ENCODE measurements around the gene WDFY4. TPM values are rescaled to one million over a fixed set of nuclear protein-coding genes. Genes with fewer than 3 reads are reported as not detected.

The WDFY4 gene
- total and polyA plus RNA-seq, 11 donors = 0.46 to 19.8 (median 1.0) TPM

DNA sequence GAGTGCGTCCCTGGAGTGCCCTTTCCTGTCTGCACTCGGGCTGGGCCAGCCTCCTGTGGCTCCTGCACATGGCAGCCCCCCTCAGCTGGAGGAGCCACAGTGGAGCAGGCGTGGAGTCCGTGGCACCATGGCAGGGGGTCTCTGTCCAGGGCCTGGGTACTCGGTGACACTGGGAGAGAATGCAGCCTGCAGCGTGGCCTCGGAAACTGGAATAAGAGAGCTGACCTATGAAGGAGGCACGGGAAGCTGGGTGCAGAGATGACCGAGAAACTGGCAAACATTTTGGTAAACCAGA, 25.8 kb upstream of the WDFY4 start:
- Histone ChIP-seq H3K4me3 (no peak overlapping the region), H3K27me3 (no peaks in the 10 kb centered on the region), H3K9me3 (no peaks in the 10 kb centered on the region), H3K4me1 (peaks cover 0 to 18% (median 12%) of the 10 kb centered on the region in 12 donors), H3K27ac (no peak overlapping the region), H3K36me3 (no peaks in the 10 kb centered on the region)
- no peak for DNase-seq
- ATAC-seq = no peak
- 88 to 92% (median 89%) methylated on average over 8 to 9 of the region's 9 CpGs for WGBS, 4 donors
- TF ChIP-seq, protein P1, sequence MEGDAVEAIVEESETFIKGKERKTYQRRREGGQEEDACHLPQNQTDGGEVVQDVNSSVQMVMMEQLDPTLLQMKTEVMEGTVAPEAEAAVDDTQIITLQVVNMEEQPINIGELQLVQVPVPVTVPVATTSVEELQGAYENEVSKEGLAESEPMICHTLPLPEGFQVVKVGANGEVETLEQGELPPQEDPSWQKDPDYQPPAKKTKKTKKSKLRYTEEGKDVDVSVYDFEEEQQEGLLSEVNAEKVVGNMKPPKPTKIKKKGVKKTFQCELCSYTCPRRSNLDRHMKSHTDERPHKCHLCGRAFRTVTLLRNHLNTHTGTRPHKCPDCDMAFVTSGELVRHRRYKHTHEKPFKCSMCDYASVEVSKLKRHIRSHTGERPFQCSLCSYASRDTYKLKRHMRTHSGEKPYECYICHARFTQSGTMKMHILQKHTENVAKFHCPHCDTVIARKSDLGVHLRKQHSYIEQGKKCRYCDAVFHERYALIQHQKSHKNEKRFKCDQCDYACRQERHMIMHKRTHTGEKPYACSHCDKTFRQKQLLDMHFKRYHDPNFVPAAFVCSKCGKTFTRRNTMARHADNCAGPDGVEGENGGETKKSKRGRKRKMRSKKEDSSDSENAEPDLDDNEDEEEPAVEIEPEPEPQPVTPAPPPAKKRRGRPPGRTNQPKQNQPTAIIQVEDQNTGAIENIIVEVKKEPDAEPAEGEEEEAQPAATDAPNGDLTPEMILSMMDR (IDR thresholded peaks at IDR 0.05) = no peak
- TF ChIP-seq POLR2A (IDR thresholded peaks at IDR 0.05) = no peak
- intact Hi-C loops (cut with DNase I) = loop anchor here (2.0 to 10.0 kb wide), 14 partner anchors 52 to 858 kb away; partner anchors contain the start of genes ARHGAP22 (in 3 of the 10) and MAPK8 (in 1 of the 10)

GRCh38 chr10:48659790-48660189, 24.9 kb upstream of the WDFY4 start:
- intact Hi-C loops (cut with DNase I) = loop anchor here (2.0 to 10.0 kb wide), 17 partner anchors 52 to 858 kb away; partner anchors contain the start of genes ARHGAP22 (in 3 of the 10) and MAPK8 (in 1 of the 10)
- Histone ChIP-seq H3K4me3 (no peak overlapping the region), H3K36me3 (no peaks in the 10 kb centered on the region), H3K9me3 (peaks cover 0 to 3% (median 0%) of the 10 kb centered on the region in 12 donors), H3K4me1 (peaks cover 0 to 18% (median 12%) of the 10 kb centered on the region in 12 donors), H3K27ac (no peak overlapping the region), H3K27me3 (no peaks in the 10 kb centered on the region)
- ATAC-seq (no peak), DNase-seq (no peak)
- TF ChIP-seq, protein P1 (IDR thresholded peaks at IDR 0.05) = peak in 9 of 12 donors; percentile 15 to 54 (median 35)
- TF ChIP-seq POLR2A (IDR thresholded peaks at IDR 0.05) = no peak
- WGBS, 4 donors = 32 to 40% (median 37%) methylated on average over 2 of the region's 2 CpGs

DNA sequence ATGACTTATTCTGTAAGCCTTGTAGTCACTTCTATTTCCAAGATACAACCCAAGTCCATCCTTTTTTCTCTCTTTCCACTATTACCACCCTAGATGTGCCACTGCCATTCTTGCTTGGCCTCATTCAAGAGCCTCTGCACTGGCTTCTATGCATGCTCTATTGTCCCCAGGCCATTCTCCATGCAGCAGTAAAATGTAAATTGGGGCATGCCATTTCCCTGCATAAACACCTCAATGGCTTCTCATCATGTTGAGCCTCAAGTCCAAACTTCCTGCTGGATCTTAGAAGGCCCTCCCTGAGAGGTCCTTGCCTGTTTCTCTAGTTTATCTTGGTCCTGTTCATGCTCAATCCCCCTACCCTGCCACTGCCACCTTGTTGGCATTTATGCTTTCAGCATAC, 23.2 kb upstream of the WDFY4 start:
- intact Hi-C loops (cut with DNase I) = loop anchor here in 3 of 10 donors (5.0 to 10.0 kb wide), 3 partner anchors 311 to 853 kb away; no protein-coding TSS in a partner anchor
- no peak overlapping the region for H3K4me3 ChIP-seq
- DNase-seq = no peak
- peaks cover 0 to 13% (median 0%) of the 10 kb centered on the region in 12 donors for H3K9me3 ChIP-seq
- no peaks in the 10 kb centered on the region for H3K36me3 ChIP-seq
- no peaks in the 10 kb centered on the region for H3K27me3 ChIP-seq
- H3K27ac ChIP-seq = no peak overlapping the region
- TF ChIP-seq POLR2A (IDR thresholded peaks at IDR 0.05) = no peak
- TF ChIP-seq, protein P1 (IDR thresholded peaks at IDR 0.05) = no peak
- peaks cover 0 to 6% (median 4%) of the 10 kb centered on the region in 12 donors for H3K4me1 ChIP-seq
- ATAC-seq = no peak

GRCh38 chr10:48667960-48668590, 16.6 kb upstream of the WDFY4 start:
- Histone ChIP-seq H3K36me3 (no peaks in the 10 kb centered on the region), H3K9me3 (peaks cover 0 to 13% (median 0%) of the 10 kb centered on the region in 12 donors), H3K27ac (no peak overlapping the region), H3K4me3 (no peak overlapping the region), H3K27me3 (no peaks in the 10 kb centered on the region), H3K4me1 (peaks cover 0 to 5% (median 0%) of the 10 kb centered on the region in 12 donors)
- WGBS, 4 donors = 86 to 92% (median 88%) methylated on average over 8 of the region's 8 CpGs
- TF ChIP-seq, protein P1 (IDR thresholded peaks at IDR 0.05) = no peak
- TF ChIP-seq POLR2A (IDR thresholded peaks at IDR 0.05) = no peak
- intact Hi-C loops (cut with DNase I) = loop anchor here in 3 of 10 donors (5.0 to 10.0 kb wide), 3 partner anchors 299 to 847 kb away; no protein-coding TSS in a partner anchor
- DNase-seq = no peak
- no peak for ATAC-seq
